GM23248 (cell line): Measurements from ENCODE around the gene PKD1L1. TPM values are rescaled to one million over a fixed set of nuclear protein-coding genes. Genes with fewer than 3 reads are reported as not detected.
"Not testable (repeated sequence)": the region's sequence is repeated elsewhere in the genome, so short reads cannot be mapped to it uniquely, and the experiment has no call there.

Experiments
- DNase-seq: peaks from one replicate; pipeline ENCODE4 v3.0.0-alpha.2; 2015
- H2AFZ ChIP-seq: fragments of 200-600 bp; sonication (generic); 2 replicates; pipeline ENCODE4 v1.6.1; 2016; ENCODE audit warnings: antibody characterized with exemption
- H3F3A ChIP-seq: fragments of 200-600 bp; sonication (generic); 2 replicates; pipeline ENCODE4 v1.6.1; 2016; ENCODE audit warnings: mild to moderate bottlenecking, antibody characterized with exemption, mixed run types; ENCODE audit not compliant: insufficient read depth
- H3K27ac ChIP-seq: fragments of 200-600 bp; sonication (generic); 2 replicates; pipeline ENCODE4 v1.5.1; 2016; ENCODE audit warnings: mild to moderate bottlenecking
- H3K27me3 ChIP-seq: fragments of 200-600 bp; sonication (generic); replicated peaks from 2 replicates; pipeline ENCODE4 v1.6.1; 2016; ENCODE audit warnings: mild to moderate bottlenecking; ENCODE audit not compliant: insufficient read depth
- H3K36me3 ChIP-seq: fragments of 200-600 bp; sonication (generic); 2 replicates; pipeline ENCODE4 v1.6.1; 2016; ENCODE audit warnings: low read depth, mild to moderate bottlenecking
- H3K4me1 ChIP-seq: fragments of 200-600 bp; sonication (generic); 2 replicates; pipeline ENCODE4 v1.6.1; 2016; ENCODE audit warnings: mild to moderate bottlenecking; ENCODE audit not compliant: insufficient read depth
- H3K4me2 ChIP-seq: fragments of 200-600 bp; sonication (generic); one replicate; pipeline ENCODE4 v1.6.1; 2016; ENCODE audit warnings: mild to moderate bottlenecking; ENCODE audit not compliant: unreplicated experiment
- H3K4me3 ChIP-seq: fragments of 200-600 bp; sonication (generic); 2 replicates; pipeline ENCODE4 v1.5.1; 2016; ENCODE audit warnings: mild to moderate bottlenecking
- H3K79me2 ChIP-seq: fragments of 200-600 bp; sonication (generic); 2 replicates; pipeline ENCODE4 v1.6.1; 2016; ENCODE audit warnings: mild to moderate bottlenecking; ENCODE audit not compliant: insufficient read depth
- H3K9ac ChIP-seq: fragments of 200-600 bp; sonication (generic); 2 replicates; pipeline ENCODE4 v1.6.1; 2016; ENCODE audit warnings: mild to moderate bottlenecking
- H3K9me2 ChIP-seq: fragments of 200-600 bp; sonication (generic); 2 replicates; pipeline ENCODE4 v1.6.1; 2016; ENCODE audit warnings: mixed run types, mild to moderate bottlenecking, moderate library complexity; ENCODE audit not compliant: insufficient read depth
- H3K9me3 ChIP-seq: fragments of 200-600 bp; sonication (generic); one replicate; pipeline ENCODE4 v1.6.1; 2017; ENCODE audit warnings: low read depth
- H4K20me1 ChIP-seq: fragments of 200-600 bp; sonication (generic); 2 replicates; pipeline ENCODE4 v1.6.0; 2016; ENCODE audit not compliant: insufficient read depth
- EZH2 ChIP-seq: fragments of 200-600 bp; sonication (generic); IDR thresholded peaks from 2 replicates; pipeline ENCODE4 v1.6.1; 2018; ENCODE audit warnings: antibody characterized with exemption, mild to moderate bottlenecking; ENCODE audit not compliant: insufficient read depth, poor library complexity, severe bottlenecking
- EZH2phosphoT487 ChIP-seq: fragments of 200-600 bp; sonication (generic); IDR thresholded peaks from 2 replicates; pipeline ENCODE4 v1.6.1; 2018; ENCODE audit warnings: antibody characterized with exemption, moderate library complexity, mild to moderate bottlenecking, low read depth; ENCODE audit not compliant: insufficient read depth
- WGBS, 2 experiments: methylation state at CpG; one replicate each; pipeline ENCODE4 v1.1.6; 2015 to 2017; ENCODE audit warnings: low lambda C conversion rate in 2 of 2, low coverage in 1 of 2; ENCODE audit errors: missing lambda C conversion rate in 2 of 2; 5-methylcytosine and 5-hydroxymethylcytosine counted together
- in situ Hi-C: fragments of 300-500 bp; cut with MboI; formaldehyde crosslinking; loops from 2 replicates; pipeline ENCODE4 v1.15.0; 2020
- polyA plus RNA-seq: library from polyadenylated mRNA; unstranded; fragments of >200 nt; fragmentation: Nextera tagmentation; extraction: Ambion mirVana; gene quantifications from 2 replicates; pipeline ENCODE4 v1.2.1, GENCODE V29; 2016
- total RNA-seq: library from RNA; depleted of rRNA; stranded (reverse); fragments of >200 nt; shearing (Covaris generic); gene quantifications from 2 replicates; pipeline ENCODE4 v1.2.3, GENCODE V29; 2014

PKD1L1 gene
- total and polyA plus RNA-seq, 2 experiments from 2014 or later: 0.06 to 0.11 TPM

GRCh38 chr7:47803025-47803424 is 145.2 kb downstream of the PKD1L1 start:
- WGBS, 2 experiments: 70 to 77% methylated on average over 6 of the region's 6 CpGs
- H3K4me1 ChIP-seq: no peaks in the 10 kb centered on the region
- H3K4me3 ChIP-seq: no peak overlapping the region
- no peak overlapping the region for H3K4me2 ChIP-seq
- no peaks in the 10 kb centered on the region for H3K9me3 ChIP-seq
- no peak overlapping the region for H2AFZ ChIP-seq
- no peak overlapping the region for H3K9ac ChIP-seq
- no peak for DNase-seq
- H4K20me1 ChIP-seq: no peaks in the 10 kb centered on the region
- in situ Hi-C loops: loop anchor here (25.0 kb wide), 1 partner anchor 1916 kb away; the partner anchor contains the start of gene IGFBP1
- H3K27me3 ChIP-seq: no peaks in the 10 kb centered on the region
- no peaks in the 10 kb centered on the region for H3K9me2 ChIP-seq
- H3K27ac ChIP-seq: no peak overlapping the region
- H3K36me3 ChIP-seq: no peaks in the 10 kb centered on the region
- no peaks in the 10 kb centered on the region for H3K79me2 ChIP-seq
- no peak for TF ChIP-seq EZH2phosphoT487
- TF ChIP-seq EZH2: no peak
- no peaks in the 10 kb centered on the region for H3F3A ChIP-seq

GRCh38 chr7:47801423-47801822 is 146.8 kb downstream of the PKD1L1 start:
- Histone ChIP-seq H4K20me1 (no peaks in the 10 kb centered on the region), H3K36me3 (no peaks in the 10 kb centered on the region), H3K79me2 (no peaks in the 10 kb centered on the region), H3K9me2 (no peaks in the 10 kb centered on the region), H3K4me2 (no peak overlapping the region), H3K9me3 (no peaks in the 10 kb centered on the region), H2AFZ (no peak overlapping the region), H3K27ac (no peak overlapping the region), H3K4me1 (peaks cover 1% of the 10 kb centered on the region), H3K27me3 (no peaks in the 10 kb centered on the region), H3K4me3 (no peak overlapping the region), H3F3A (0 out of 2 replicates have a peak, but pooled peaks cover under 1% of the 10 kb centered on the region), H3K9ac (no peak overlapping the region)
- DNase-seq: no peak
- 85 to 87% methylated on average over 6 of the region's 6 CpGs for WGBS, 2 experiments
- TF ChIP-seq EZH2phosphoT487 (no peak), EZH2 (no peak)
- in situ Hi-C loops: loop anchor here (25.0 kb wide), 1 partner anchor 1914 kb away; the partner anchor contains the start of gene IGFBP1

GRCh38 chr7:47799524-47799923 is 148.7 kb downstream of the PKD1L1 start:
- Histone ChIP-seq H3K4me3 (no peak overlapping the region), H3K79me2 (no peaks in the 10 kb centered on the region), H3K4me2 (no peak overlapping the region), H3K9me3 (no peaks in the 10 kb centered on the region), H3K27me3 (no peaks in the 10 kb centered on the region), H3K4me1 (peaks cover 18% of the 10 kb centered on the region), H3K36me3 (no peaks in the 10 kb centered on the region), H4K20me1 (no peaks in the 10 kb centered on the region), H2AFZ (no peak overlapping the region), H3K9ac (no peak overlapping the region), H3K27ac (no peak overlapping the region), H3F3A (peaks cover 20% of the 10 kb centered on the region), H3K9me2 (no peaks in the 10 kb centered on the region)
- in situ Hi-C loops: no loop called here
- DNase-seq: no peak
- 90 to 92% methylated on average over 6 of the region's 6 CpGs for WGBS, 2 experiments
- TF ChIP-seq EZH2 (no peak), EZH2phosphoT487 (no peak)

- Histone ChIP-seq H3K4me3 (peak overlapping the region; percentile 24; the same call in 1 of the 2 replicates), H3K79me2 (no peaks in the 10 kb centered on the region), H3K27ac (peak overlapping the region; percentile 84), H4K20me1 (no peaks in the 10 kb centered on the region), H3K9me3 (no peaks in the 10 kb centered on the region), H3K4me2 (peak overlapping the region; percentile 60), H3F3A (peaks cover 20% of the 10 kb centered on the region), H2AFZ (peak overlapping the region; percentile 21; the same call in 1 of the 2 replicates), H3K9me2 (no peaks in the 10 kb centered on the region), H3K36me3 (no peaks in the 10 kb centered on the region), H3K27me3 (no peaks in the 10 kb centered on the region), H3K4me1 (peaks cover 21% of the 10 kb centered on the region), H3K9ac (peak overlapping the region; percentile 52)
- 80 to 82% methylated on average over 4 of the region's 4 CpGs for WGBS, 2 experiments
- in situ Hi-C loops: no loop called here
- no peak for TF ChIP-seq EZH2phosphoT487
- no peak for TF ChIP-seq EZH2
- DNase-seq: peak; percentile 12
These were observed 151.9 kb downstream of the PKD1L1 start for GRCh38 chr7:47796347-47796746.

GRCh38 chr7:47795631-47796030 is 152.6 kb downstream of the PKD1L1 start:
- peak; percentile 88 for DNase-seq
- Histone ChIP-seq H3K36me3 (no peaks in the 10 kb centered on the region), H3K9me2 (no peaks in the 10 kb centered on the region), H3K4me3 (peak overlapping the region; percentile 24; the same call in 1 of the 2 replicates), H3K9ac (peak overlapping the region; percentile 52), H3K27me3 (no peaks in the 10 kb centered on the region), H2AFZ (peak overlapping the region; percentile 21; the same call in 1 of the 2 replicates), H3K79me2 (no peaks in the 10 kb centered on the region), H3K4me2 (peak overlapping the region; percentile 60), H3K9me3 (no peaks in the 10 kb centered on the region), H4K20me1 (no peaks in the 10 kb centered on the region), H3F3A (peaks cover 20% of the 10 kb centered on the region), H3K27ac (peak overlapping the region; percentile 84), H3K4me1 (peaks cover 21% of the 10 kb centered on the region)
- TF ChIP-seq EZH2 (no peak), EZH2phosphoT487 (no peak)
- in situ Hi-C loops: no loop called here
- WGBS, 2 experiments: 17 to 22% methylated on average over 2 of the region's 2 CpGs

GRCh38 chr7:47795126-47795525 is 153.1 kb downstream of the PKD1L1 start:
- peak overlapping the region; percentile 84 for H3K27ac ChIP-seq
- H3K79me2 ChIP-seq, H3K9me3 ChIP-seq, H3K9me2 ChIP-seq, H3K27me3 ChIP-seq, H2AFZ ChIP-seq, H3K4me3 ChIP-seq, H3K36me3 ChIP-seq, H4K20me1 ChIP-seq, in situ Hi-C loops: not testable (repeated sequence)
- H3K4me2 ChIP-seq: peak overlapping the region; percentile 49
- H3K9ac ChIP-seq: peak overlapping the region; percentile 50
- DNase-seq: peak; percentile 13
- peaks cover 20% of the 10 kb centered on the region for H3F3A ChIP-seq
- H3K4me1 ChIP-seq: peaks cover 21% of the 10 kb centered on the region
